Adrenal gland (tissue), 5 donors: ENCODE measurements around the gene RNLS.

Experiments used
- POLR2A ChIP-seq, 2 donors: fragments of 450-650 bp; IDR thresholded peaks; one replicate each; pipeline ENCODE4 v1.6.1; 2017; ENCODE audit warnings: antibody characterized with exemption in 2 of 2, mild to moderate bottlenecking in 2 of 2, moderate library complexity in 1 of 2
- TF ChIP-seq, protein P1 (sequence below), 6 experiments: fragments of 450-650 bp in 4 of 6; fragments of 200-600 bp in 2 of 6; sonication (generic) in 1 of 6; IDR thresholded peaks; 1 replicate in 5 of 6; 2 replicates in 1 of 6; pipeline versions ENCODE4 v1.5.1 to v1.8.0; 2016 to 2021; ENCODE audit warnings: antibody characterized with exemption in 6 of 6, mild to moderate bottlenecking in 2 of 6, moderate library complexity in 1 of 6
- donor health status: DM: no; HTN: no; CAD: no.

DNA sequence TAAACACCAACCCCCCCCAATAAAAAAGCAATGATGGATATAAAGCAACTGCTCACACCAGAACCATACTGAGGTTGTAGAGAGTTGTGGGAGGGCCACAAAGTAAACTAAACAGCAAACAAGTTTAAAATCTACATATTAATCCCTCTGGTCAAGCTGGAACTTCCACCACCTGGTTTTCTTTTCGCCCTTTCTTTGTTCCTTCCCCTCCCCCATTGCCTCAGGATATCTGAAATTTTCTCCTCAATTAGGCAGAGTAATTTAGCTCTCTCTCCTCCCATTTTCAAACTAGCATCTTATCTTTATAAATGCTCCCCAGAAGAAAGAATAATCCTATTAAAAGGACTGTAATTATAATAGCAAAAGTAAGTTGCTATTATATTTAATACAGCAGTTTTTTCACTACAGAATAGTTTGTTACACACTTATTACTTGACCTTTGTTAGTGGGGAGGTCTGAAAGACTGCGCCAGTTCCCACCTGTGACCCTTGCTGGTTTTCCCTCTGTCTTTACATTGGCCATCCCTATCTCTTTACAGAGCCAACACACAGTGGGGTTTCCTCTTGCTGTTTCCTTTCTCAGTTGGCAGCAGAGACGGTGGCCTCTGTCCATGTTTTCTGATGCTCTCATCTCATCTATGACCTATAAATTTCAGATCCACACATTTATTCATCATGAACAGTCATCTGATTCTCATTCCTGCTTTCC is 235.4 kb downstream of the RNLS start:
- TF ChIP-seq POLR2A (IDR thresholded peaks at IDR 0.05), result no peak
- TF ChIP-seq, protein P1, sequence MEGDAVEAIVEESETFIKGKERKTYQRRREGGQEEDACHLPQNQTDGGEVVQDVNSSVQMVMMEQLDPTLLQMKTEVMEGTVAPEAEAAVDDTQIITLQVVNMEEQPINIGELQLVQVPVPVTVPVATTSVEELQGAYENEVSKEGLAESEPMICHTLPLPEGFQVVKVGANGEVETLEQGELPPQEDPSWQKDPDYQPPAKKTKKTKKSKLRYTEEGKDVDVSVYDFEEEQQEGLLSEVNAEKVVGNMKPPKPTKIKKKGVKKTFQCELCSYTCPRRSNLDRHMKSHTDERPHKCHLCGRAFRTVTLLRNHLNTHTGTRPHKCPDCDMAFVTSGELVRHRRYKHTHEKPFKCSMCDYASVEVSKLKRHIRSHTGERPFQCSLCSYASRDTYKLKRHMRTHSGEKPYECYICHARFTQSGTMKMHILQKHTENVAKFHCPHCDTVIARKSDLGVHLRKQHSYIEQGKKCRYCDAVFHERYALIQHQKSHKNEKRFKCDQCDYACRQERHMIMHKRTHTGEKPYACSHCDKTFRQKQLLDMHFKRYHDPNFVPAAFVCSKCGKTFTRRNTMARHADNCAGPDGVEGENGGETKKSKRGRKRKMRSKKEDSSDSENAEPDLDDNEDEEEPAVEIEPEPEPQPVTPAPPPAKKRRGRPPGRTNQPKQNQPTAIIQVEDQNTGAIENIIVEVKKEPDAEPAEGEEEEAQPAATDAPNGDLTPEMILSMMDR (IDR thresholded peaks at IDR 0.05), result no peak
